Omental fat pad (tissue), 4 donors: Measurements from ENCODE around the gene SLC3A2. TPM values are rescaled to one million over a fixed set of nuclear protein-coding genes. Genes with fewer than 3 reads are reported as not detected.

Experiments
- ATAC-seq: fragments of 150-250 bp; one replicate; pipeline ENCODE4 v1.9.1; 2016; ENCODE audit warnings: mild to moderate bottlenecking, moderate library complexity; ENCODE audit not compliant: low FRiP score
- DNase-seq: peaks from one replicate; pipeline ENCODE4 v3.0.0-alpha.2; 2019; ENCODE audit warnings: low spot score
- CTCF ChIP-seq, 3 donors: fragments of 450-650 bp; IDR thresholded peaks; one replicate each; pipeline ENCODE4 v1.5.1; 2016 to 2017; ENCODE audit warnings: antibody characterized with exemption in 3 of 3, mild to moderate bottlenecking in 3 of 3, moderate library complexity in 2 of 3
- total RNA-seq, 4 donors: library from RNA; depleted of rRNA; stranded (reverse); fragments of >200 nt; gene quantifications; one replicate each; pipeline ENCODE4 v1.1.0, GENCODE V29; 2016

SLC3A2 gene
- total RNA-seq, 4 donors from 2014 or later: 110 to 239 (median 191) TPM

DNA sequence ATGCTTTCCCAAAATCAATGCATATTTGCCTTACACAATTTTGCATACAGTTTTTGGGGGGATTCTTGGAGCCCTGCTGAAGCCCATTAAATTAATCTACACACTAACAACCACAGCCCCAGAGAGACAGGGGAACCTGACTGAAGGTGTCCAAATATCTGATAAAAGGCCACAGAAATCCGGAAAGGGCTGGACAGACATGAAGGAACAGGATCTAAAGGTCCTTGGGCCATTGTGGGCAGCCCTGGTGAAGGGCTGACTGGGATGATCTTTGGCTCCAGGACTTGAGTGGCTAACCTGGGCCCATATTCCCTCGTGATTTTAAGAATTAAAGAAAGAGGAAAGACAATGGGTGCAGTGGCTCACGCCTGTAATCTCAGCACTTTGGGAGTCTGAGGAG is 34.5 kb upstream of the SLC3A2 start:
- TF ChIP-seq CTCF (IDR thresholded peaks at IDR 0.05): no peak
- DNase-seq (no peak), ATAC-seq (no peak)

GRCh38 chr11:62847767-62848314 is 32.9 kb upstream of the SLC3A2 start:
- no peak for TF ChIP-seq CTCF (IDR thresholded peaks at IDR 0.05)
- DNase-seq (no peak), ATAC-seq (no peak)

DNA sequence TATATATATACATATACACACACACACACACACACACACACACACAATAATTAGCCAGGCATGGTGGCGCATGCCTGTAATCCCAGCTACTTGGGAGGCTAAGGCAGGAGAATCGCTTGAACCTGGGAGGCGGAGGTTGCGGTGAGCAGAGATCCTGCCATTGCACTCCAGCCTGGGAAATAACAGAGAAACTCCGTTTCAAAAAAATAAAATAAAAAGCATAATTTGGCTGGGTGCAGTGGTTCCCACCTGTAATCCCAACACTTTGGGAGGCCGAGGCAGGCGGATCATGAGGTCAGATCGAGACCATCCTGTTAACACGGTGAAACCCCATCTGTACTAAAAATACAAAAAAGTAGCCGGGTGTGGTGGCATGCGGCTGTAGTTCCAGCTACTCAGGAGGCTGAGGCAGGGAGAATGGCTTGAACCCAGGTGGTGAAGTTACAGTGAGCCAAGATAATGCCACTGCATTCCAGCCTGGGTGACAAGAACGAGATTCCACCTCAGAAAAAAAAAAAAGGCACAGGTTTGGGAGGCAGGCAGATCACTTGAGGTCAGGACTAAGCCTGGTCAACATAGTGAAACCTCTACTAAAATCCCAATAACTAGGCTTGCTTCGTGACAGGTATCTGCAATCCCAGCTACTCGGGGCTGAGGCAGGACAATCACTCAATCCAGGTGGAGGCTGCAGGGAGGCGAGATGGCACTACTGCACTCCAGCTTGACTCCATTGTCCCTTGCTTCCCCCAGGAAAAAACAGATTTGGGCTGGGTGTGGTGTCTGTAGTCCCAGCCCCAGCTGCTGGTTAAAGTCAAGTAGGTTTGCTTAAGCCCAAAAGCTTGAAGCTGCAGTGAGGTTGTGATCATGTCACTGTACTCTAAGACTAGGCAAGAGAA is 29.5 kb upstream of the SLC3A2 start:
- no peak for ATAC-seq
- no peak for DNase-seq
- TF ChIP-seq CTCF (IDR thresholded peaks at IDR 0.05): no peak

DNA sequence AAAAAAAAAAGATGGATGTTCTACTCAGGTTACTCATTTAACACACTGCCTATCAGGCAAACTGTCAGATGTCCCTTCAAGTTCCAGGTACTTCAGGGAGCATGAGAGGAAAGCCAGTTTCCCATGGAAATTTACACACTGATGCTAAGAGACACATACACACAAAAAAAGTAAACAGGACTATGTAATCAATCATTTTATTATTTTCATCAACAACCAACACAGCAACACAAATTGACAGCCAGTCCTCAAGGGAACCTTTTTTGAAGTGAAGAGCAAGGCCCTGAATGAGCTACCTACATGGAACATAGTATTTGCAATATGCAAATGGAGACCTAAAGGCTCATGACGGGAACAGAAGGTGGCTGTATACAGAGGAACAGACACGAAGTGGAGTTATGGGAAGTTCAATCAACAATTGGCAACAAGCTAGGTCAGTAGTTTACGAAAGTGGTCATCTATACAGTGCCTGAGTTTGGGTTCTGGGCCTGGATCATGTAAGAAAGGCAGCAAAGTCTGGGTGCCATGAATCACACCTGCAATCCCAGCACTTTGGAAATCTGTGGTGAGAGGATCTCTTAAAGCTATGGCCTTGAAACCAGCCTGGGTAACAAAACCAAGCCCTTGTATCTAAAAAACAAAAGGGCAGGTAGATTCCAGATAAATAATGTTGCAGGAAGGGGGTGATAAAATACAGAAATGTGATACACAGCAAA is 28.7 kb upstream of the SLC3A2 start:
- no peak for TF ChIP-seq CTCF (IDR thresholded peaks at IDR 0.05)
- no peak for ATAC-seq

DNA sequence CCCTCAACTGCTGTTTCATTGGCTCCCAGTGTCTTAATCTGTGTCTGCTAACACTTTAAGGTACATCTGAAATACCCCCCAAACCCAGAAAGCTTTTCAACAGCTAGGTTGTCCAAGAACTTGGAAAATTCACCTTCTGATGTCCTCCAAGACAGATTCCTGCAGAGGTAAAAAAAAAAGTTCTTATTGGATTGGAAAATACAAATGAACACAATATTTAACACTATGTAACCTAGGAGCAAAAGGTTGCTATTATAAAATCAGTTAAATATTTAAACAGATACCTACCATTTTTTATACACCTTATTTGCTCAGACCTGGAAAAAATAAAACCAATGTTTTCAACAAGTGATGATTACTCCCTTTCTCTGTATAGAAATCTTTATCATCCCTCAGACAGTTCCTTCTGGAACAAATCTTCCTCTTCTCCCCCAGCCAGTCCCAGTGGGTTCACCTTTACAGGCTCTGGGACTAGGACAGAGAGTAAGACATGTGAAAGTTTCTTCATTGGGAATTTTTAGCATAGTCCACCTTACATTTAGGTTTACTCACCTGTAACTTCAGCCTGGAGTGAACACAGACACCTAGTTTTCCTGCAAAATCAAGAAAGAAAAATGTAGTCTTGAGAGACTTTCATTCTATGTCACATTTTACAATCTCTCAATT is 28.0 kb upstream of the SLC3A2 start:
- TF ChIP-seq CTCF (IDR thresholded peaks at IDR 0.05): no peak
- ATAC-seq (no peak), DNase-seq (no peak)

More for the DNA sequence above, 28.7 kb upstream of the SLC3A2 start:
- DNase-seq: no peak

DNA sequence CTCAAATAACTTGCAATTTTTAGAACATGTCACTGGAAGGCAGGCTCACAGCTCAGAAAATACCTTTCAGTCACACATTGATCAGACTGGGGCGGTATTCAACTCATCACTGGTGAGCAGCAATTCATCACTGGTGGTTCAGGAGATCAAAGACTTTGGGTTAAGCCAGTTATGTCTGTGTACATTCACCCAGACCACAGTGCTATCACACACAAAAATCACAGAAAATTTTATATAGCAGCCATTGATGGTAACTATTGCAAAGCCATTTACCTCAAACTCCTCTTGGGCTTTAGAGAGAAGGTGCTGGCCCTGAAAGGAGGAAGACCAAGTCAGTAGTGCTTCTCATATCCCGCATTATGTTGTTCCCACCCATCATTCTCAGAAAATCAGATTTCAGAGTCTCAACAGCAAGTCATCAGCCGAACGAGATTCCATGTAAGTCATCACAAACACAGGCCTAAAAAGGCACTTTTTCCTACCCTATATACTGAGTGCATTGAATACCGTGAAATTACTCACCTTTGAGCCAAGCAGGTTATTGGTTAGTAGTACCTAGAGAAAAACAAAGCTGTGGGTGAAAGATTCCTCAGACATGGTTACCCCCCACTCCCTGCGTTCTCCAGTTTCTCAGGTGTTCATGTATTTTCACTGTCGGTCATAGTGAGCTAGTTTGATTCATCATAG is 27.3 kb upstream of the SLC3A2 start:
- DNase-seq: no peak
- no peak for TF ChIP-seq CTCF (IDR thresholded peaks at IDR 0.05)
- ATAC-seq: no peak
